Activated B cell treated with CpG ODN at 0.5 μM for 24 hours (primary cell): Measurements from ENCODE around the gene KIAA0825. TPM values are rescaled to one million over a fixed set of nuclear protein-coding genes. Genes with fewer than 3 reads are reported as not detected.

ENCODE experiments used
- ATAC-seq: fragments of 200-7000 bp; cut with Tn5 transposase; one replicate; pipeline ENCODE4 v1.10.0; 2021; ENCODE audit warnings: low read depth, mild to moderate bottlenecking, moderate library complexity
- CTCF ChIA-PET: fragments of 350-600 bp; sonication (Branson Sonifier 250); formaldehyde crosslinking; loops from one replicate; lab custom pipeline; 2021; ENCODE audit warnings: antibody characterized with exemption; lab: Charles Lee
- POLR2A ChIA-PET: fragments of 350-600 bp; sonication (Branson Sonifier 250); formaldehyde crosslinking; loops from one replicate; lab custom pipeline; 2021; ENCODE audit warnings: antibody characterized with exemption; lab: Charles Lee
- DNase-seq: peaks from one replicate; pipeline ENCODE4 v3.0.0; 2022
- H3K27ac Mint-ChIP-seq: one replicate; pipeline ENCODE4 v1.8.0; 2020; ENCODE audit warnings: mixed read lengths
- H3K27me3 Mint-ChIP-seq: one replicate; pipeline ENCODE4 v1.8.0; 2021; ENCODE audit warnings: mixed read lengths
- H3K36me3 Mint-ChIP-seq: one replicate; pipeline ENCODE4 v1.8.0; 2021; ENCODE audit warnings: low read depth, mixed read lengths
- H3K4me1 Mint-ChIP-seq: one replicate; pipeline ENCODE4 v1.8.0; 2021; ENCODE audit warnings: mixed read lengths
- H3K4me3 Mint-ChIP-seq: one replicate; pipeline ENCODE4 v1.8.0; 2020; ENCODE audit warnings: mild to moderate bottlenecking, mixed read lengths
- H3K9me3 Mint-ChIP-seq: one replicate; pipeline ENCODE4 v1.8.0; 2020; ENCODE audit warnings: mixed read lengths
- CTCF ChIP-seq: fragments of 200-600 bp; IDR thresholded peaks from one replicate; pipeline ENCODE4 v1.8.0; 2022; ENCODE audit warnings: antibody characterized with exemption, mild to moderate bottlenecking
- intact Hi-C: fragments of 100-400 bp; cut with micrococcal nuclease; formaldehyde crosslinking; loops from one replicate; pipeline ENCODE4 v1.15.1; 2024
- total RNA-seq: library from RNA; stranded (reverse); gene quantifications from 2 replicates; pipeline ENCODE4 v1.2.3, GENCODE V29; 2022

The KIAA0825 gene
- total RNA-seq, 1 donor from 2014 or later: 2.3 TPM

DNA sequence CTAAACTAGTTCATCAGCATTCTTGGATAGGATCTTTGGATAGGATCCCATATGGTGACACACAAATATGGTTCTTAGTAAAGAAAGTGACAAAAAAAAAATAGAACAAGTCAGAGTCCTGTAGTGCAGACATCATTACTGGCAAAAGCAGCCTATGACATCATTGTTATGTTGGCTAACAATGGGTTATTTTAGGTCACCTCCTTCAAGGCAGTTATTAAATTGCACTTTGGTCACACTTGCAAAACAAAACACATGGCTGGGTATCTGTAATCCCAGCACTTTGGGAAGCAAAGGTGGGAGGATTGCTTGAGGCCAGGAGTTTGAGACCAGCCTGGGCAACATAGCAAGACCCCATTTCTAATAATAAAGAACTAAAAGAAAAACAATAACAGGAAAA lies 185.9 kb downstream of the KIAA0825 start:
- no peaks in the 10 kb centered on the region for H3K36me3 Mint-ChIP-seq
- peaks cover 3% of the 10 kb centered on the region for H3K9me3 Mint-ChIP-seq
- no peak for ATAC-seq
- no peaks in the 10 kb centered on the region for H3K27me3 Mint-ChIP-seq
- no peak for DNase-seq
- H3K27ac Mint-ChIP-seq: no peak overlapping the region
- CTCF ChIA-PET: no interaction called here
- no peaks in the 10 kb centered on the region for H3K4me1 Mint-ChIP-seq
- intact Hi-C loops: no loop called here
- no peak for TF ChIP-seq CTCF
- POLR2A ChIA-PET: no interaction called here
- H3K4me3 Mint-ChIP-seq: no peak overlapping the region

DNA sequence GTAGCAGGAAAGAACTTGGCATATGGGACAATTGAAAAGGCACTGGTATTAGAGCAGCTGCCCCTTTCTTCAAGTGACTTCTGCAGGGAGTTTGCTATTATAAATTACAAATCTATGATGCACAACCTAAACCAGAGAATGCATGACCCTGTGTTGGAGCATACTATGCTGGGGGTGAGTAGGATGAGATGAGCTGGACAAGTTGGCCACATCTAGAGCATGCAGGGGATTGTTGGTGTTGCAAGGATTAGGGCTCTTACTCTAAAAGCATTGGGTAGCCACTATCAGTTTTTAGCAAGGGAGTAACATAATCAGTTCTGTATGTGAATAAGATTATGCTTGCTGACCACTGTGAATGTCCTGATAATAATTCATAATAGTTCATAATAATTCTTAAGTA lies 186.7 kb downstream of the KIAA0825 start:
- no peak for TF ChIP-seq CTCF
- Mint-ChIP-seq H3K27me3 (no peaks in the 10 kb centered on the region), H3K36me3 (no peaks in the 10 kb centered on the region), H3K27ac (no peak overlapping the region), H3K4me3 (no peak overlapping the region), H3K9me3 (peaks cover 3% of the 10 kb centered on the region), H3K4me1 (no peaks in the 10 kb centered on the region)
- DNase-seq: no peak
- no peak for ATAC-seq
- intact Hi-C loops: no loop called here
- POLR2A ChIA-PET: no interaction called here
- CTCF ChIA-PET: no interaction called here

DNA sequence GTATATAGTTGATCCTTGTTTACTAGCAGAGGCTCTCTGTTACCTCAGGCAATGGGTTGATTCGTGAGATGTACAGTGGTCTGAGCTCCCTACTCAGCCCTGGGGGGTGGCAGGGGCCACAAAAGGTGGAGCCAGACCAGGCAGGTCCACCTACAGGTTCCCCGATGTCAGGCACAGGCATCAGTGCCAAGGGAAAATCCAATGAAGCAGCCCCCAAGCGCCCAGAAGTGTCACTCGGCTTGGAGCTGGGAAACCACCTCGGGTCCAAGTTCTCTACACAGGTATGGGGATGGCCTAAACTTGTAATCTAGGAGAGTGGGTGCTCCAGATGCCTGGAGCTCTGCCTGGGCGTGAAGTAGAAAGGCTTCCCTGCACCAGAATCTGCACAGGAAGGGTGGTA lies 188.8 kb downstream of the KIAA0825 start:
- peaks cover 3% of the 10 kb centered on the region for H3K9me3 Mint-ChIP-seq
- DNase-seq: no peak
- no peak for ATAC-seq
- H3K27me3 Mint-ChIP-seq: no peaks in the 10 kb centered on the region
- POLR2A ChIA-PET: no interaction called here
- H3K27ac Mint-ChIP-seq: no peak overlapping the region
- H3K36me3 Mint-ChIP-seq: no peaks in the 10 kb centered on the region
- H3K4me3 Mint-ChIP-seq: no peak overlapping the region
- no peaks in the 10 kb centered on the region for H3K4me1 Mint-ChIP-seq
- TF ChIP-seq CTCF: no peak
- CTCF ChIA-PET: no interaction called here
- intact Hi-C loops: no loop called here

DNA sequence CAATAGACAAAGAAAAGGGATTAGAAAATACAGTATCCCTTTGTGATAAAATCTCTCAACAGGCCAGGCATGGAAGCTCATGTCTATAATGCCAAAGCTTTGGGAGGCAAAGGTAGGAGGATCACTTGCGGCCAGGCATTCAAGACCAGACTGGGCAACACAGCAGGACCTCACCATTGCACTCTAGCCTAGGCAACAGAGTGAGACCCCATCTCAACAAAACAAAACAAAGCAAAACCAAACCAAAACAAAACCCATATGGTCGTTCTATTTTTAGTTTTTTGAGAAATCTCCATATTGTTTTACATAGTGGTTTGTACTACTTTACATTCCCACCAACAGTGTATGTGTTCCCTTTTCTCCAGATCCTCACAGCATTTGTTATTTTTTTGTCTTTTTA lies 193.0 kb downstream of the KIAA0825 start:
- POLR2A ChIA-PET: no interaction called here
- no peak for ATAC-seq
- CTCF ChIA-PET: no interaction called here
- Mint-ChIP-seq H3K36me3 (no peaks in the 10 kb centered on the region), H3K9me3 (peaks cover 3% of the 10 kb centered on the region), H3K27me3 (no peaks in the 10 kb centered on the region), H3K27ac (no peak overlapping the region), H3K4me1 (no peaks in the 10 kb centered on the region), H3K4me3 (no peak overlapping the region)
- TF ChIP-seq CTCF: no peak
- DNase-seq: no peak
- intact Hi-C loops: no loop called here

DNA sequence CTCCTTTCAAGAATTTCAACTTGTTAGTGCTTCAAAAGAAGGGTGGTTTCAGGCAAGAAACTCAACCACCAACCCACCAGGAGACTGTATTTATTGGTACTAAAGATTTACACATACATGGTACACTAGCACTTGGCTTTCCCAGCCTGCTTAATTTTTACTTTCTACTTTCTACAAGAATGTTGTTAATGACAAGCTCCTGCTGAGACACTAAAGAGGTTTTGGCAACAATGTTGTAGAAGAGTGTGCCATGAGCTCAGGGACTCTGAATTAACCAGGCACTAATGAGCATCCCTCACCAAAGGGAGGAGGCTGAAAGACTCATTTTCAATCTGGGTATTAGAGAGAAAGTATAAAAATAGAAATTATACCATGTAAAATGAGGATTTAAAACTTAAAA lies 195.0 kb downstream of the KIAA0825 start:
- Mint-ChIP-seq H3K4me1 (no peaks in the 10 kb centered on the region), H3K36me3 (no peaks in the 10 kb centered on the region), H3K9me3 (no peaks in the 10 kb centered on the region), H3K27ac (no peak overlapping the region), H3K4me3 (no peak overlapping the region), H3K27me3 (no peaks in the 10 kb centered on the region)
- ChIA-PET CTCF (no interaction called here), POLR2A (no interaction called here)
- DNase-seq (no peak), ATAC-seq (no peak)
- TF ChIP-seq CTCF: no peak
- intact Hi-C loops: no loop called here
